OCI-LY7 (cell line): ENCODE measurements around the gene ARHGAP26. TPM values are rescaled to one million over a fixed set of nuclear protein-coding genes. Genes with fewer than 3 reads are reported as not detected.

Source experiments
- BruUV-seq: library from RNA; stranded (reverse); fragments of 400-500 nt; replicated peaks from 2 replicates; lab custom pipeline; 2021; lab: Mats Ljungman, UMichigan
- CTCF ChIA-PET: fragments of 300-600 bp; sonication (Branson Sonifier 250); formaldehyde crosslinking; loops from one replicate; lab custom pipeline; 2022; ENCODE audit warnings: antibody characterized with exemption; ENCODE audit not compliant: unreplicated experiment; lab: Charles Lee
- POLR2A ChIA-PET: fragments of 300-600 bp; sonication (Branson Sonifier 250); formaldehyde crosslinking; loops from one replicate; lab custom pipeline; 2022; ENCODE audit warnings: antibody characterized with exemption; lab: Charles Lee
- DNase-seq: peaks from one replicate; pipeline ENCODE4 v3.0.0-alpha.2; 2015; ENCODE audit warnings: low spot score
- H2AFZ ChIP-seq: fragments of 200-600 bp; sonication (generic), shearing (Covaris generic); 2 replicates; pipeline ENCODE4 v1.6.1; 2014; ENCODE audit warnings: mild to moderate bottlenecking, antibody characterized with exemption, low read length, moderate library complexity
- H3K27ac ChIP-seq: fragments of 200-600 bp; sonication (generic); 2 replicates; pipeline ENCODE4 v1.5.1; 2014; ENCODE audit warnings: mixed run types, low read depth, mild to moderate bottlenecking, moderate library complexity, low read length, inconsistent platforms; ENCODE audit not compliant: poor library complexity, severe bottlenecking
- H3K36me3 ChIP-seq: fragments of 200-600 bp; sonication (generic); 2 replicates; pipeline ENCODE4 v1.6.1; 2014; ENCODE audit warnings: mild to moderate bottlenecking, antibody characterized with exemption, low read length, moderate library complexity, mixed read lengths; ENCODE audit not compliant: insufficient read depth
- H3K4me1 ChIP-seq: fragments of 200-600 bp; sonication (generic); 2 replicates; pipeline ENCODE4 v1.5.1; 2014; ENCODE audit warnings: mild to moderate bottlenecking, low read length; ENCODE audit not compliant: insufficient read depth, poor library complexity, severe bottlenecking
- H3K4me2 ChIP-seq: fragments of 200-600 bp; sonication (generic); 2 replicates; pipeline ENCODE4 v1.6.1; 2014; ENCODE audit warnings: mild to moderate bottlenecking, low read length
- H3K4me3 ChIP-seq: fragments of 200-600 bp; sonication (generic); 2 replicates; pipeline ENCODE4 v1.5.1; 2014; ENCODE audit warnings: mild to moderate bottlenecking, low read depth, low read length; ENCODE audit not compliant: poor library complexity, severe bottlenecking
- H3K79me2 ChIP-seq: fragments of 200-600 bp; sonication (generic); 2 replicates; pipeline ENCODE4 v1.6.1; 2016; ENCODE audit warnings: low read depth, mild to moderate bottlenecking, low read length, moderate library complexity, mixed read lengths; ENCODE audit not compliant: insufficient read depth
- H3K9me2 ChIP-seq: fragments of 200-600 bp; sonication (generic); 2 replicates; pipeline ENCODE4 v1.6.1; 2016; ENCODE audit warnings: mild to moderate bottlenecking, low read length, mixed read lengths; ENCODE audit not compliant: insufficient read depth
- H3K9me3 ChIP-seq: fragments of 200-600 bp; sonication (generic); 2 replicates; pipeline ENCODE4 v1.6.1; 2014; ENCODE audit warnings: mild to moderate bottlenecking, mixed run types, low read length, mixed read lengths
- H4K20me1 ChIP-seq: fragments of 200-600 bp; sonication (generic); 2 replicates; pipeline ENCODE4 v1.6.1; 2014; ENCODE audit warnings: mild to moderate bottlenecking, antibody characterized with exemption, low read length, moderate library complexity, mixed read lengths; ENCODE audit not compliant: insufficient read depth
- CTCF ChIP-seq: fragments of 200-600 bp; sonication (generic); conservative IDR thresholded peaks from 2 replicates; pipeline ENCODE4 v1.5.1; 2014; ENCODE audit warnings: mild to moderate bottlenecking, antibody characterized with exemption, low read length, moderate library complexity, mixed read lengths
- EZH2phosphoT487 ChIP-seq: fragments of 200-600 bp; sonication (generic); IDR thresholded peaks from 2 replicates; pipeline ENCODE4 v1.6.1; 2018; ENCODE audit warnings: low read depth, borderline replicate concordance, mild to moderate bottlenecking, mixed run types, antibody characterized with exemption, low read length, moderate library complexity, mixed read lengths
- intact Hi-C: fragments of 100-400 bp; cut with micrococcal nuclease; formaldehyde crosslinking; loops from one replicate; pipeline ENCODE4 v1.10.0; 2022; ENCODE audit not compliant: unreplicated experiment
- total RNA-seq, 2 experiments: library from RNA; depleted of rRNA in 1 of 2; stranded (reverse); fragments of >200 nt in 1 of 2; shearing (Covaris generic) in 1 of 2; gene quantifications; 2 replicates each; pipeline ENCODE4 v1.2.3, GENCODE V29; 2014 to 2022

Gene ARHGAP26
- total RNA-seq, 2 experiments from 2014 or later: 7.0 to 19.1 TPM

DNA sequence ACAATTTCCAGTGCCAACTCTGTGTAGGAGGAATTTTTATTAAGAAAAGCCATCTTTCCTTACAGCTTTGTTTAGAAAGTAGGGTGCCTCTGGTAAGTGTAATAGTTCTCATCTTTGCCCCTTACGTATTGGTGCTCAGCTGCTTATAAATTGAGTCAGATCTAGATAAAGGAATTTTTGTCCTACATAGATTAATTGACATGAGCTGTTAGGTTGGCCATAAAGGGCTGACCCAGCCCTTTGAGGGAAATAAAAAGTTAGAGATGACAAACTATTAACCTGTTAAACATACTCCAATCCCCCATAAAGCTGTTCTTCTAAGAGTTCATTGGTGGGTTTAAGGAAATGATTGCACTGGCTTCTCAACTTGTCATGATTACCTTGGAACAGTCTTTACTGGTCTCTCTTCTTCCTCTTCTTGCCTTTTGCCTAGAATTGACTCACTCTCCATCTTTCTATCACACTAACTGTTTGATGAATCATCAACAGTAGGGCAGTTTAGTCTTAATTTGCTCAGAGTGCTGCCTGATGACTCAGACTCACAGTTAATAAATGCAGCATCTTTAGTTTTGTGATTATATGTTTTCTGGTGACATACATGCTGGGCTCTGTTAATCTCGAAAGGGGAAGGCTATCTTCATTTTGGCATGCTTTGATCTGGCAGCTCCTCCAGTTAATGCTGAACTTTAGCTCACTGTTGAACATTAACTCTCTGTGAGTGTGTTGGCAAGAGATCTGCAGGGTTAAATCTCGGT lies 51.7 kb downstream of the ARHGAP26 start:
- H3K79me2 ChIP-seq: no peaks in the 10 kb centered on the region
- CTCF ChIA-PET: no interaction called here
- TF ChIP-seq CTCF (no peak), EZH2phosphoT487 (no peak)
- POLR2A ChIA-PET: interaction anchor here (0.7 to 1.9 kb wide), 4 partner anchors 9 to 49 kb away, joined by 3 to 8 read pairs (median 4); no protein-coding TSS in a partner anchor
- H3K4me1 ChIP-seq: no peaks in the 10 kb centered on the region
- H3K36me3 ChIP-seq: no peaks in the 10 kb centered on the region
- H3K27ac ChIP-seq: no peak overlapping the region
- no peaks in the 10 kb centered on the region for H3K9me2 ChIP-seq
- DNase-seq: no peak
- BruUV-seq: no TSS peak
- H3K4me2 ChIP-seq: no peak overlapping the region
- H4K20me1 ChIP-seq: no peaks in the 10 kb centered on the region
- no peak overlapping the region for H2AFZ ChIP-seq
- H3K4me3 ChIP-seq: no peak overlapping the region
- intact Hi-C loops: no loop called here
- H3K9me3 ChIP-seq: no peaks in the 10 kb centered on the region

GRCh38 chr5:142823126-142823525 lies 52.9 kb downstream of the ARHGAP26 start:
- Histone ChIP-seq H3K4me1 (no peaks in the 10 kb centered on the region), H3K9me3 (no peaks in the 10 kb centered on the region), H3K4me2 (no peak overlapping the region), H2AFZ (no peak overlapping the region), H3K27ac (no peak overlapping the region), H3K4me3 (no peak overlapping the region), H4K20me1 (no peaks in the 10 kb centered on the region), H3K36me3 (no peaks in the 10 kb centered on the region), H3K79me2 (no peaks in the 10 kb centered on the region), H3K9me2 (no peaks in the 10 kb centered on the region)
- TF ChIP-seq EZH2phosphoT487 (no peak), CTCF (no peak)
- ChIA-PET POLR2A (interaction anchor here (1.7 kb wide), 1 partner anchor 9 kb away, joined by 6 read pairs; no protein-coding TSS in a partner anchor), CTCF (no interaction called here)
- intact Hi-C loops: no loop called here
- no TSS peak for BruUV-seq
- no peak for DNase-seq

DNA sequence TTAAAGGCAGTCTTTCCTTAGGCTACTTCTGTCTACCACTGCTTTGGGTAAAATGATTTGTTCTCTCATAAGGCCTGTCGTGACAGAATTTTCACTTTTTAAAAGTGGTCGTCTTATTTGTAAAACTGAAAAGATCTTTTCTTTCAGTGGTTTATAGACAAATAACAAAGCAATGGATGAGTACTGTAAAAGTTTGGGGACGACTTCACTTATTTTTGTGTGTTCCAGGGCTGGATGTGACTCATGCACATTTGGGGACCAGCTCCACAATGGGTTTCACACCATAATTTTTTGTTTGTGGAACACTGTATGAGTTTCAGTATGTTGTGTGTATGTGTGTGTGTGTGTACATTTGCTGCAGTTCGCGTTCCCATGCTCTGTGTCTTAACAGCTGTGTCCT lies 53.6 kb downstream of the ARHGAP26 start:
- Histone ChIP-seq H4K20me1 (no peaks in the 10 kb centered on the region), H3K4me1 (no peaks in the 10 kb centered on the region), H3K9me2 (no peaks in the 10 kb centered on the region), H3K36me3 (no peaks in the 10 kb centered on the region), H3K4me3 (no peak overlapping the region), H3K79me2 (no peaks in the 10 kb centered on the region), H2AFZ (no peak overlapping the region), H3K27ac (no peak overlapping the region), H3K9me3 (no peaks in the 10 kb centered on the region), H3K4me2 (no peak overlapping the region)
- no peak for TF ChIP-seq EZH2phosphoT487
- TF ChIP-seq CTCF: no peak
- no peak for DNase-seq
- intact Hi-C loops: no loop called here
- CTCF ChIA-PET: interaction anchor here (0.6 kb wide), 1 partner anchor 859 kb away, joined by 5 read pairs; no protein-coding TSS in a partner anchor
- POLR2A ChIA-PET: interaction anchor here (0.6 to 1.6 kb wide), 5 partner anchors 14 to 521 kb away, joined by 3 to 6 read pairs (median 4); no protein-coding TSS in a partner anchor
- no TSS peak for BruUV-seq
